ENCODE results near the gene NRDE2. TPM values are rescaled to one million over a fixed set of nuclear protein-coding genes. Genes with fewer than 3 reads are reported as not detected.

Gene NRDE2
- total RNA-seq, 1 donor from 2014 or later = 12.5 TPM

Other genes starting within 250 kb of the NRDE2 start
- 137 and 156 TPM in 2 replicates for gene PSMC1, start 75.4 kb downstream of the NRDE2 start, total RNA-seq
- 831 and 869 TPM in 2 replicates for gene CALM1, start 65.1 kb upstream of the NRDE2 start, total RNA-seq

All from glomerular endothelial cell (primary cell).